ENCODE measurements around the gene MAGEB6.
"Not testable (repeated sequence)": the region's sequence is repeated elsewhere in the genome, so short reads cannot be mapped to it uniquely, and the experiment has no call there.

Gene MAGEB6

GRCh38 chrX:26192204-26192603 lies at the start of gene MAGEB6:
MAGEB6 (plus strand) TSS chrX:26192440; CDS start chrX:26193847, 1,407 bp downstream.
- DNase-seq: no peak

GRCh38 chrX:26146024-26146423 lies 46.2 kb upstream of the MAGEB6 start:
- DNase-seq: no peak

- no peak for DNase-seq
These were observed 31.9 kb upstream of the MAGEB6 start, which contains the start of gene MAGEB6B for GRCh38 chrX:26160301-26160700. MAGEB6B (plus strand) TSS chrX:26160601; CDS start chrX:26160601, 0 bp downstream.

- no peak for DNase-seq
These were observed 11.3 kb downstream of the MAGEB6 start for GRCh38 chrX:26203561-26203960.

- DNase-seq: not testable (repeated sequence)
These were observed 12.5 kb downstream of the MAGEB6 start for GRCh38 chrX:26204717-26205116.

- DNase-seq: no peak
These were observed 15.8 kb downstream of the MAGEB6 start for GRCh38 chrX:26208012-26208411.

GRCh38 chrX:26215869-26216268 lies 23.6 kb downstream of the MAGEB6 start, which contains the start of gene MAGEB5:
MAGEB5 (plus strand) TSS chrX:26216169; CDS start chrX:26217302, 1,133 bp downstream.
- DNase-seq: no peak

- no peak for DNase-seq
These were observed 27.1 kb downstream of the MAGEB6 start for GRCh38 chrX:26219351-26219750.

- no peak for DNase-seq
These were observed 41.9 kb downstream of the MAGEB6 start for GRCh38 chrX:26234177-26234576.

Data from islet precursor cell (in vitro differentiated cells).